Kidney capillary endothelial cell (primary cell): ENCODE measurements around the gene MYRFL.

ENCODE experiments used
- DNase-seq: peaks from one replicate; pipeline ENCODE4 v3.0.0-alpha.2; 2018; ENCODE audit warnings: low spot score

MYRFL gene

DNA sequence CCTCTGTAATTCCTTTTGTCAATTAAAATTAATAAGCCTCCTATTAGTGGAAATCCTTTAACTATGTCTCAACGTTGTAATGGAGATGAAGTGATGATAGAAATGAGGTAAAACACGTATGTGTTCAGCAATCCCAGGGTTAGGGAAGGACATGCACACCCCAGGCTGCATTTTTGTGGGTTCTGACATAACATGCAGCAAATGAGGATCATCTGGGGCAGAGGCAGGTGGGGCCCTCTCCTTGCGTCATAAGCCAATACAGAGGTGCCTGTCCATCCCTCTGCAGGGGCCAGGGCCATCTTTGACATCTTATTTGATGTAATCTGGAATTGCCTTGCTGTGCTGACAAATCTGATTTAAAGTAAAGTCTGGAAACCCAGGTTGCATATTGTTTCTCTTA lies 73.2 kb downstream of the MYRFL start:
- DNase-seq = no peak

DNA sequence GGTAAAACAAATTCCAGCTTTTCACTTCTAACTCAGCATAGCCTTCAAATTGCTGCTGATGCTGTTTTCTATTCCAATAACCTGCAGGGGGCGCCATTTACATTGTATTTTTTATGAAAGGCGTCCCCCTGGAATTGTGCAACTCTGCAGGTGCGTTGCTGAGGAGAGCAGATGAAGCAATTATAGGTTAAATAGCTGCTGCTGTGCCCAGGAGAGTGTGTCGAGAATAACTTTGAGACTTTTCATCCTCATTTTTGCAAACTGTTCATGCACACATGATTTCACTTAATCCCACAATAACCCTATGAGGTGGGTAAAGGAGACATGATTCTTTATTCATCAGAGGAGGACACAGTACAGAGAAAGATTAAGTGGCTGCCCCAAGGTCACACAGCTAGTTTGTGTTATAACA lies 75.7 kb downstream of the MYRFL start:
- DNase-seq = peak; percentile 52

DNA sequence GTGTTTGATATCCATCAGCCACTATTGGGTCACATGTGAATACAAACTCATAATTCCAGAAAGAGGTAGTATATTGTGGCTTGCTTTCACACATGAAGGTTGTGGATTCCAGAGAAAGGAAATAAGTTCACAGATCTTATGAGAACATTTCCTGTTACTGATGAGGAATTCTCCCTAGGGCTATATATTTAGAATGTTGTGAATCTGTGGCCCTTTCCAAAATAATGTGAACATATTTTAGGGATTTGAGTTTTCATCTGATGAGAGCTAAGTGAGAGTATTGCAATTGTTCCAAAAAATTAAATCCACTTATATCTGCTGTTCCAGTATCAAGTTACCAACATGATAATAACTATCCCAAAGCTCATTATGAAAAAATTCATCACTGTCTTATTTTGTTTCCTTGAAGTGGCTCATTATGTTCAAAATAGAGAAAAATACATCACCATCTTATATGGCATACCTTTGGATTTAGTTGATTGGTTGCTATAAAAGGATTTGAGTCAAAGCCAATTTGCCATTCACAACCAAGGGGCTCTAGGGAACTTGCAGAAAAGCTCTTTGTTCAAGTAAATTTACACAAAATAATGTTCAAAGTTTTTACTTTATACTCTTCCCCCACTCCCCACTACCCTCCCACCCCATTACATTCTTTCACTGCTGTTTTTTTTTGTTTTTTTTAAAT lies 76.3 kb downstream of the MYRFL start:
- DNase-seq = peak; percentile 42

DNA sequence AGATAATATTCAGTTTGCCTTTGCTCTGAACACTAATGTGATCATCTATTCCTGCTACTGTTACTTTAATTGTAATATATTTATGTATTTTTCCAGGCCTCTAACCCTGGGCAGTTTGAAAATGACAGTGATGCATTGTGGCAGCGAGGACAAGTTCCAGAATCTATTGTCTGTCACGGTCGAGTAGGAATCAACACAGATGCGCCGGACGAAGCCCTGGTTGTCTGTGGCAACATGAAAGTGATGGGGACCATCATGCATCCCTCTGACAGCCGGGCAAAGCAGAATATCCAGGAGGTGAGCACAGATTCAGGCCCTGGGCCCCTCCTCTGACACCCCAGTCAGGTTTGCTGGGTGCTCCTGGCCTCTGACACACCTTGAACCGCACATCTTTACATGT lies 78.5 kb downstream of the MYRFL start:
- DNase-seq = no peak

DNA sequence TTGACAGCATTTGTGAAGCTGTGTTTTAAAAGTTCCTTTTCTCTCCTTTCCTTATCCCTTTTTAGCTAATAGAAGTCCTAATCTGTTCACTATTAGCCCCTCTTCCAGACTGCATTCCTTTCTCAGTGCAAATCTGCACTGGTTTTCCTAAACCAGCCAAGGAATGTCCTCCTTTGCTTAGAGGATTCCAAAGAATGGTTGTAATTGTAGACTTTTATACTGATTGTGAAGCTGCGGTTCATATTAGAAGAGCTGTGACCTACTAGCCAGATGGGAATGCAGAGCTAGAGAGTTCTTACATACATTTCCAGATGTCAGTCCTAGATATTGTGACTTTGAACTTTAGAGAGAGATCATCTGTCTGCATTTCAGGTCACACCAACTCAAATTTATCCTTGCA lies 79.8 kb downstream of the MYRFL start:
- no peak for DNase-seq

DNA sequence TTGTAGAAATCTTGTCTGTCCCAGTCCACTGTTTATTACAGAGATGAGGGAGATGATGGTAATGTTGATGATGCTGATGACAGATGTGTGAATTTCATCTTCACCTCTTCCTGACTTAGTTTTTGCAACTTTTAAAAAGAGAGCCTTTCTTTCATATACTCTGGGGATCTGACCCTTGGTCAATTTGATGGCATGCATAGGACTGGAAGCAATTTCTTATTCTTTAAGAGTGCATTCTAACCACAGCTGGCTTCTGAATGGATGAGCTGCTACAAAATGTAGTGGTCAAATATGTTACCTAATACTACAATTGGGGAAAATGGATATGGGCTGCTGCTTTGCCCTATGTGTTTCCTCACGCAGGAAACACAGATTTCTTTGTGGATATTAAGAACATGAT lies 80.8 kb downstream of the MYRFL start:
- no peak for DNase-seq

DNA sequence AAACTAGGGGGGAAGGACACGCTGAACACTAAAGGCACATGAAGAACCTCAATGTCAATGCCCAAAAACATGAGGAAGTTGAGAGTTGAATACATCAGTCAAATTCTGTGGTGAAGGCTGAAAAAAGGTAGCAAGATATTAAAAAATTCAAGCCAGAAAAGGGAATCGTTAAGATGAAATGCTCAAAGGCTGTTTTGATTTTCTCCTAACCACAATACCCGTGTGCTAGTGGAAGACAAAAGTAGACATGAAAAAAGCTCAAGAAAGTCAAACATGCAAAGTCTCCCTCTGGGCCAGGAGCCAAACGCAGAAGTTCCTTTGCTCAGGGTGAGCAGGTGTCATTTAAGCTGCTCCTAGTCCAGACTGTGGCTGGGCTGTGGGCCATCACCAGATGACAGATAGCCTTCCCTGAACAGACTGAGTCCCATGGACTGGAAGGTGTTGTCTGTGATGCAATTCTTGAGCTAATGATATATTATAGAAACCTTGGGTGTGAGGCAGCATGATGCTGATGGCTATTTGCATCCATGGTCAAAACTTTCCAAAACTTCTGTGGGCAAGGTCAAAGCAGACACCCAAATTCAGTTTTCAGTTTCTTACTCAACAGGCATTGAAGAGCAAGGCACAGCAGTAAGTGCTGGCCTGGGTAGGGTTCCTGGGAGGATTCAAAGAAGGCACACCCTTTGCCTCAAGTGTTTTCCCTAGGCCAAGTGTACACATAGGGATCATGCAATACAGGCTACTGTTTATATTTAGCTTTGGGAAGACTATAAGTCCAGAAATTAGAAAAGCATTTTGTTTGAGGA lies 81.6 kb downstream of the MYRFL start:
- DNase-seq = no peak

DNA sequence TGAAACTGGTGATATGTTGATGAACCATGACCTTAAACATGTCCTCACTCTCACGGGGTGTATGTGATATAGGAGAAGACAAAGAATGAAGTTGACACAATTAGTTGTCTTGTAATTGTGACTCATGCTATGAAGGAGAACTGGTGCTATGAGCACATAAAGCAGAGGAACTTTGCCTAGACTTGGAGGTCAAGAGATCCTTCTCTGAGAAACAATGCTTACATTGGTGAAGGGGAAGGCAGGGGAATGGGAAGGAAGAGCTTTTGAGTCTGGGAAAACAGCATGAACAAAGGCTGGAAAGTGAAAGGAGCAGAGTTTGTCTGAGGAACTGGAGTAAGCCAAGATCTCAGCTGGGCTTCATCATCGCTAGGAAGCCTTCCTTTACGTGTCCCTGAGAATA lies 83.2 kb downstream of the MYRFL start:
- peak; percentile 83 for DNase-seq

DNA sequence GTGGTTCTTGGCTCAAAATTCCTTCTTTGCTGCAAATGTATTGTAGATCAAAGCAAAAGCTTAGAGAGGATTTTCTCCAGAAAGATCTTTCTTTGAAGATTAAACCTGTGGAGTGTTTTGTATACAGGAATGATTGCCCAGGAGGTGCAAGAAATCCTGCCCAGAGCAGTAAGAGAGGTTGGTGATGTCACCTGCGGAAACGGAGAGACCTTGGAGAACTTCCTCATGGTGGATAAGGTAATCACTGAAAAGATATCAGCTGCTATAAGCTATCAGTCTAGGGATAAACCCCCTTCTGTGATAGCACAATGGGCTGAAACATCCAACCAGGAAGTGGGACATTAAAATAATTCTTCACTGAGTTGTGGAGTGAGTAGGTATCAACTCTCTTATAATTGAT lies 85.7 kb downstream of the MYRFL start:
- DNase-seq = no peak

DNA sequence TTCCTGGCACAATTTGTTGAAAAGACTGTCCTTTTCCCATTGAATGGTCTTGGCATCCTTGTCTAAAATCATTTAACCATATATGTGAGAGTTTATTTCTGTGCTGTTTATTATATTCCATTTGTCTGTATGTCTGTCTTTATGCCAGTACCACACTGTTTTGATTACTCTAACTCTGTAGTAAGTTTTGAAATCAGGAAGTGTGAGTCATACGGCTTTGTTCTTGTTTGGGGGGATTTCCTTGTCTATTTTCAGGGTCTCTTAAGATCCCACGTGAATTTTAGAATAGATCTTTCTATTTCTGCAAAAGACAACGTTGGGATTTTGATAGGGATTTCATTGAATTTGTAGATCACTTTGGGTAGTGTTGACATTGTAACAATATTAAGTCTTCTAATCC lies 88.5 kb downstream of the MYRFL start:
- DNase-seq = no peak

DNA sequence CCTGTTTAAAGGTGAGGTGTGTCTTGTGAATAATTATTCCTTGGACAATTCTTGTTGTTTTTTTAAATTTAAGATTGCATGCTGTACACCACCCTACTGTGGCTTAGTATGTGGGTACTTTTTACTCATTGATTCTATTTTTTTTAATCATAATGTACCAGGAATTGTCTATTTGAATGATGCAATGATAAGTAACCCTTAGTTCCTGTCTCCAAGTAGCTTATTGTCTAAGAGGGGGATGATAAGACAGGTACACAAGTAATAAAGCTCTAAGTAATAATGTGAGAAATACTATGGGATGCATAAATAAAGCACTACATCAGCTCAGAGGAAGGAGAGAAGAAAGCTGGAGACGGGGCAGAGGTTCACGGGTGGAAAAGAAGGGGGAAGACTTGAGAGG lies 90.9 kb downstream of the MYRFL start:
- DNase-seq = no peak

DNA sequence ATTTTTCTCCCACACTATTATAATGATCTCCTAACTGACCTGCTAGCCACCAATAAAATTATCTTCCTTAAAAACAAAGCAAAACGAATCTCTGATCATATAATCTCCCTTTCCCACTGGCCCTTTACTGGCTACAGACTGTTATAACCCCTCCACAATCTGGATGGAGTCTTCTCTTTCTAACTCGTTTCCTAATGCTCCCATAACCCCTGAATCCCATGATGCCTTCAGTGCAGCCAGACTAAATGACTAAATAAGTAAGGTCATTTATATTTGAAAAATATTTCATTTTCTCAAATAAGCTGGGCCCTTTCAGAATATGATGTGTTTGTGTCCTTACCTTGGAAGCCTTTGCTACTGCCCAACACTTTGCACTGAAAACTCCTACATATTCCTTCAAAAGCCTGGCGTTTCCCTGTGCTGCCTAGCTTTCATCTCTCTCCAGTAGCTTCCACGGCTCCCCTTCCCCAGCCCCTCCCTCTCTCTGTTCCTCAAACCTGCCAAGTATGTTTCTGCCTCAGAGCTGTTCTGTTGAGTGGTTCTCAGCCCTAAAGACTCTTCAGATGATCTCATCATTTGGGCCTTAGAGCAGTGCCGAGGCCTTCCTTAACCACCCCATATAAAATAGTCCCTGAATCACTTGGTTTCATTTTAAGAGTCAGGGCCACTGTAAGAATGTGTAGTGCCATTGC lies 91.7 kb downstream of the MYRFL start:
- no peak for DNase-seq

DNA sequence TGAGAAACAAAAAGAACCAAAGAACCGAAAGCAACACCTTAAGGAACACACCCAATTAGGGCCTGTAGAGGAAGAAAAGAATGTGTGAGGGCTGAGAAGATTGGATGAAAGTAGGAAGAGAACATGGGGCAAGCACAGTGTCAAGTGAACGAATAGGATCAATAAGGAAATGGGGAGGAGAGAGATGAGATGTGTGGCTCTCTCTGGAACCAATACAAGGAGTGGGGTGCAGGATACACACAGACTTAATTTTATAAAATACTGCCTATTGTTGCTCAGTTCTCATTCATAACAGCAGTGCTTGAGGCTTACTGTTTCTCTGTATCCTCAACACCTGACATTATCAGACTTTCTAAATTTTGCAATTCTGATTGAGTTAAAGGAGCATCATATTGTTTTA lies 93.3 kb downstream of the MYRFL start:
- DNase-seq = no peak

DNA sequence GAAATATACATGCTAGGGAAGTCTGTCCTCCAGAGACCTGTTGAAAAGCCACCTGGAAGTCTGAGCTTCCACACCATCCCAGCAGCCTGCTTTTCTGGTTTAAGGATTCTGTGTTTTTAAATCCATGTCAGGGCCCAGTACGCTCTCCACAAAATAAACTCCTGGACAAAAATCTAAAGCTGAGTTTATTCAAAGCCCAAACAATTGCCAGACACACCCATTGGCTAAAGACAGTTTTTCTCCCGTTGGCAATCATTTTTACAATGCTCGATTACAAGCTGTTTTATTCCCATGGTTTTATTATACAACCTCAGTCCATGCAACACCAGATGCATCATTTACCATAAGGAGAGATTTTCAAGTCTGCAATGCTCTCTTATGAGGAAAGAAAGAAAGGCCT lies 94.5 kb downstream of the MYRFL start:
- DNase-seq = no peak

DNA sequence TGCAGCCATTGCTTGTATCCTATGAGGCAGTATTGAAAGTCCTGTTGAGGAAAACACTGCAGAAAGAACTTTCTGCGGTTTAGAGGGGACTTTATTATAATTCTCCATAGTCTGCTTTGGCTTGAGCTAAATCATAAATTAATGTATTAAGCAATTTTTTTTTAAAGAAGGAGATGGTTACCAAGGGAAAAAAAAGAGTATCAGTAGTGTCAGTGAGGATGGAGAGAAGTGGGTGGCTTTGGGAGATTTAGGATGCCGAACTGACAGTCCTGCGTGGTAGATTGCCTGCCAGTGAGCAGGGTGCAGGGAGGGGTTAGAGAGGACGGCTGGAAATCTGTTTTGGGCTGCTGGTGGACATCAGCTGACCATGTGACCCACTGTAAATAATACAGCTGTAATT lies 96.8 kb downstream of the MYRFL start:
- DNase-seq = no peak

DNA sequence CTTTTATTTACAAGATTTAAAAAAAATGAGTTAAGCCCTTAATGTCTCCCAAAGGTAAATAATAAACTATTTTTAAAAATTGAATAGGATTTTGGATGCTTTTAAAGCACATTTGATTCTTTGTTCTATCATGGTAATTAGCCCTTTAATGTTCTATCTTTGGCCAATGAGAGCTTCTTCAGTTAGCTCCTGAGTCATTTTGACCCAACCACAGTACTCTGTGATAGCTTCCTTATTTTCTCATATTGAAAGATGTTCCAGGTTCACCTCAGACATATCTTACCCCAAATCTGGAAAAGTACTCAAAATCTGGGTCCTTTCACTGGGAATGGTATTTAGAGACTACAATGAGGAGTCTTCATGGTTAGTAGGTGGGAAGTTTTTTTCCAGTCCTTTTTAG lies 98.0 kb downstream of the MYRFL start:
- DNase-seq = no peak

DNA sequence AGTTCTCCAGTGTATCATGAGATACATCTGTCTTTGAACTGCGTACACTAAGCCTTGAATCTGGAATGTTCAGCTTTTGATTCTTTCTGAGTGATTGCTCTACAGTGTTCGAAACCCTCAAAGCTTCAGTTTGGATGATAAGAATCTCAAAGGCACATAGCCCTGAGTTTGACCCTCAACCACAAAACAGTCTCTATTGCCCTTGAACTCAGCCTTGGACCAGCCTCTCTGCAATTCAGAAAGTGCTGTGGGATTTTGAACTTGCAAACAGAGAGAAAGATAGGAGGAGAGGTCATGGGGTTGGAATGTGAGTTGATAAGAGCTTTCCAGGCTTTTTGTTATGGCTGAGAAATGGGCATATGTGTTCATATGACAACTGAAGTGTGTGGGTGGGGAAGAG lies 100.3 kb downstream of the MYRFL start:
- DNase-seq = no peak

DNA sequence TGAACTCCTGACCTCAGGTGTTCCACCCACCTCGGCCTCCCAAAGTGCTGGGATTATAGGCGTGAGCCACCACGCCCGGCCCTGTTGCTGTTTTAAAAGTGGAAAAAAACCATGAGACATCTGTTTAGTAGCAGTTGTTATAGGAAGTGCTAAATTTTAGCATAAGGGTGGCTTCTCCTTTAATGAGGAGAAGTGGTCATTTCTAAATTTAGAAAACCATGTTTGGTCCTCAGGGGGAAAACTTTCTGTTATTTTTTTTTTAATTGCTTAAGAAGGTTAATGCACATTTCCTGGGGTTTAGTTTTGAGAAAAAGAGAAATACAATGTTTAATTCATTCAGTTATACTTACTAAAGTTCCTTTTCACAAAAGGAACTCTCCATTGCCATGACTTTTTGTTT lies 102.1 kb downstream of the MYRFL start:
- DNase-seq = no peak

DNA sequence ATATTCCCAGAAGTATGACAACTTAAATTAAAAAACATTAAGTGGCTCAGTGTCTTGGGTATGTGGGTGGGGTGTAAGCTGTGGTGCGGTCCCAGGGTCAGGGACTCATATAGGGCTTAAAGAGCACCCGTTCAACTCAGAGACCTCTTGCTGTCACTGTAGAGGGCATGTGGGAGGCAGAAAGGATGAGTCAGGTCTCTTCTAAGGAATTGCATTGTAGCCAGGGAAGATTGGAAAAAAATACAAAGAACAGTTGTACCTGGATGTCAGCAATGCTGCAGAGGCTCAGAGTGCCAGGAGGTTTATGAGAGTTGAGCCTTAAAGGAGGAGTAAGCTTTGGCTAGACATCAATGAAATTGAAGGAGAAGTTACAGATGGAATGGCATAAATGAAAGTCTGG lies 104.1 kb downstream of the MYRFL start:
- DNase-seq = no peak

DNA sequence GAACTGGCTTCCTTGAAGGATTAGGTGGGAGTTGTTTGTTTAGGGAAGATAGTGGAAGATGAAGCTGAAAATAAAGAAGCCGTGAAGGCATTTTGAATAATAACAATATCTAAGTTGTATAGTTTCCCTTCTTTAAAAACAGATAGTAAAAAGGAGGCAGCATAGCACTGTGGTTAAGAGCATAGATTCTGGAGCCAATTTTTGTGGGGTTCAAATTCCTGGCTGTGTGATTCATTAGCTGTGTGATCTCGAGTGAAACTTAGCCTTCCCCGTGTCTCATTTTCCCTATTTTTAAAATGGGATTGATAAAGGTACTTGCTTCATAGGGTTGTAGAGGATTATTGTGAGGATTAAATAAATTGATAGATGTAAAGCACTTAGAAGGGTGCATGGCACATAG lies 104.5 kb downstream of the MYRFL start:
- DNase-seq = no peak

DNA sequence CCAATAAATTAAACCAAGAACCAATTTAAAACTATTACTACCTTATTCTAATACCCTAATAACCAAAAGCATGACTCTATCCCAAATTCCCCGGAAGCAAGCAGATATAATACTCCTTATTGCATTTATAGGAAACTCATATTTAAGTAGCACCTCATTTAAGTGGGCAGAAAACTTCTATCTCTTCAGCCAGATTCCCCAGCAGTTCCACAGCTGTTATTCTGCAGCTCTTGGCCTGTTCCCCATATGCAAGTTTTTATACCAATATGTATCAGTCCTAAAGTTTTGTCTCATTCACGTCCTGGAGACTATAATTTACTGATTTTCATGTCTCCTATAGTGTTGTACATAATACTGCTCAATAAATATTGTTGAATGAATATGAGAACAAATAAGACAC lies 106.5 kb downstream of the MYRFL start:
- no peak for DNase-seq

DNA sequence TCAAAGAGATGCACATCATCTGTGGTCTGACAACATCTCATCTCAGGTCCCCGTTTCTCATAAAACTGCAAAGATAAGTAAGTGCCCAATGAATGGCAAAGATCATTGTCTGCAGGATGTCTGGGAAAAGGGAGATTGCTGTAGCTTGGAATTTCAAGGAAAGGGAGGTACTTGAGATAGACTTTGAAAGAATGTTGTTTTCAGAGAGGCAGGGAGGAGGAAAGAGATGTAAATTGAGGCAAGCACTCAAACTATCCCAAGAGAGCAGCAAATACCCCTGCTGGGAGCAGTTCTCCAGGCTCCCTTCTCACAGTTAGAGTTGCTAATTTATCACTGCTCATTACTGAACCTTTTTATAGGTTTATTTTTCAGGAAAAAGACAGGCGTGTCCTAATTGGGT lies 107.1 kb downstream of the MYRFL start:
- no peak for DNase-seq
